ENCODE measurements around the gene GLIPR1L2.

GLIPR1L2 gene

DNA sequence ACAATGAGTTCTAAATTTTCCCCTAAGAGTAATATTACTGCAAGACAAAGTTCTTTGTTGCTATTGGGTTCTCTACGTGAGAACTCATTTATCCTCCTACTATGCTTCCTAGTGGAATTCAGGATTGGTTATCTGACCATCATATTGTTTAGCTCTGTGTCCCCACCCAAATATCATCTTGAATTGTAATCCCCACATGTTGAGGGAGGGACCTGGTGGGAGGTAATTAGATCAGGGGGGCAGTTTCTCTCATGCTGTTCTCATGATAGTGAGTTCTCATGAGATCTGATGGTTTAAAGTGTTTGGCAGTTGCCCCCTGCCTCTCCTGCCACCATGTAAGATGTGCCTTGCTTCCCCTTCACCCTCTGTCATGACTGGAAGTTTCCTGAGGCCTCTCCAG, 36.6 kb downstream of the GLIPR1L2 start:
- ATAC-seq: no peak

DNA sequence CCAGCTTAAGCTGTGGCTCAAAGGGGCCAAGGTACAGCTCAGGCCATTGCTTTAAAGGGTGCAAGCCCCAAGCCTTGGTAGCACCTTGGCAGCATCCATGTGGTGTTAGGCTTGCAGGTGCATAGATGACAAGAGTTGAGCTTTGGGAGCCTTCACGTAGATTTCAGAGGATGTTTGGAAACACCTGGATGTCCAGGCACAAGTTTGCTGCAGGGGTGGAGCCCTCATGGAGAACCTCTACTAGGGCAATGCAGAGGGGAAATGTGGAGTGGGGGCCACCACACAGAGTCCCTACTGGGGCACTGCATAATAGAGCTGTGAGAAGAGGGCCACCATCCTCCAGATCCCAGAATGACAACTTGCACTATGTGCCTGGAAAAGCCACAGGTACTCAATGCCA, 37.9 kb downstream of the GLIPR1L2 start:
- no peak for TF ChIP-seq SNAI2 (CRISPR knock-in tag; IDR thresholded peaks at IDR 0.05)
- ATAC-seq: no peak

More for the DNA sequence above, 36.6 kb downstream of the GLIPR1L2 start:
- TF ChIP-seq ZNF70 (CRISPR knock-in tag; IDR thresholded peaks at IDR 0.05): no peak
- no peak for TF ChIP-seq SNAI2 (CRISPR knock-in tag; IDR thresholded peaks at IDR 0.05)
- TF ChIP-seq OSR1 (CRISPR knock-in tag; IDR thresholded peaks at IDR 0.05): no peak

DNA sequence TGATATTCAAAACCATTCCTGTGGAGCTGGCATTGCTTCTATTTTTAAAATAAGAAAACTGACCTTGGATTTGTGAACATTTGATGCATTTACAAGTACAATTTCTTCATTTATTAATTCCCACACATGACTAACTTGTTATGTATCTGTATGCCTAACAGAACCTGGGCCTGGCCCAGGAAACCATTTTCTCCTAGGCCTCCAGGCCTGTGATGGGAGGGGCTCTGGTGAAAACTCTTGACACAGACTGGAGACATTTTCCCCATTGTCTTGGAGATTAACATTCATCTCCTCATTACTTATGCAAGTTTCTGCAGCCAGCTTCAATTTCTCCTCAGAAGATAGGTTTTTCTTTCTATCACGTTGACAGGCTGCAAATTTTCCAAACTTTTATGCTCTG, 42.0 kb downstream of the GLIPR1L2 start:
- TF ChIP-seq OSR1 (CRISPR knock-in tag; IDR thresholded peaks at IDR 0.05) (no peak), ZFP30 (CRISPR knock-in tag; IDR thresholded peaks at IDR 0.05) (no peak), CSDC2 (CRISPR knock-in tag; IDR thresholded peaks at IDR 0.05) (no peak)
- TF ChIP-seq, protein P1, sequence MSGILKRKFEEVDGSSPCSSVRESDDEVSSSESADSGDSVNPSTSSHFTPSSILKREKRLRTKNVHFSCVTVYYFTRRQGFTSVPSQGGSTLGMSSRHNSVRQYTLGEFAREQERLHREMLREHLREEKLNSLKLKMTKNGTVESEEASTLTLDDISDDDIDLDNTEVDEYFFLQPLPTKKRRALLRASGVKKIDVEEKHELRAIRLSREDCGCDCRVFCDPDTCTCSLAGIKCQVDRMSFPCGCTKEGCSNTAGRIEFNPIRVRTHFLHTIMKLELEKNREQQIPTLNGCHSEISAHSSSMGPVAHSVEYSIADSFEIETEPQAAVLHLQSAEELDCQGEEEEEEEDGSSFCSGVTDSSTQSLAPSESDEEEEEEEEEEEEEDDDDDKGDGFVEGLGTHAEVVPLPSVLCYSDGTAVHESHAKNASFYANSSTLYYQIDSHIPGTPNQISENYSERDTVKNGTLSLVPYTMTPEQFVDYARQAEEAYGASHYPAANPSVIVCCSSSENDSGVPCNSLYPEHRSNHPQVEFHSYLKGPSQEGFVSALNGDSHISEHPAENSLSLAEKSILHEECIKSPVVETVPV (CRISPR knock-in tag; IDR thresholded peaks at IDR 0.05): no peak
- TF ChIP-seq, protein P2, sequence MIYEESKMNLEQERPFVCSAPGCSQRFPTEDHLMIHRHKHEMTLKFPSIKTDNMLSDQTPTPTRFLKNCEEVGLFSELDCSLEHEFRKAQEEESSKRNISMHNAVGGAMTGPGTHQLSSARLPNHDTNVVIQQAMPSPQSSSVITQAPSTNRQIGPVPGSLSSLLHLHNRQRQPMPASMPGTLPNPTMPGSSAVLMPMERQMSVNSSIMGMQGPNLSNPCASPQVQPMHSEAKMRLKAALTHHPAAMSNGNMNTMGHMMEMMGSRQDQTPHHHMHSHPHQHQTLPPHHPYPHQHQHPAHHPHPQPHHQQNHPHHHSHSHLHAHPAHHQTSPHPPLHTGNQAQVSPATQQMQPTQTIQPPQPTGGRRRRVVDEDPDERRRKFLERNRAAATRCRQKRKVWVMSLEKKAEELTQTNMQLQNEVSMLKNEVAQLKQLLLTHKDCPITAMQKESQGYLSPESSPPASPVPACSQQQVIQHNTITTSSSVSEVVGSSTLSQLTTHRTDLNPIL (CRISPR knock-in tag; IDR thresholded peaks at IDR 0.05; ENCODE audit: low read depth): no peak
- no peak for ATAC-seq

DNA sequence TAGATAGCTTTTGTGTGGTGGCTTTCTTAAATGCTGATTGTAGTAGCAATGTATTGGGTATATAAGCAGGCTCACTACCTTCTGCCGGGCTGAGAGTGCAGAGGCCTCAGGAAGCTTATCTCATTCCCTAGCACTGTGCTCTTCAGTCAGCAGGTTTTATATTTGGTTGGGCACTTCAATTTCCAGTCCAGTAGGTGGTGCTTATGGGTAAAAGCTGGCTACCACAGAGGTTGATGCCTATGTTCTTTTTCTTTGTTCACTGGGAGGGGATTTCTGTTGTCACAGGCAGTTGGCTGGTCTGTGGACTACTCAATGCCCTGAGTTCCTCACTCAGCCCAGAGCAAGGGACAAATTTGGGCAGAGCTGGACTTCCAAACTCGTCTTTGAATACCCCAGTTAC, 46.7 kb downstream of the GLIPR1L2 start:
- TF ChIP-seq GLIS3 (CRISPR knock-in tag; IDR thresholded peaks at IDR 0.05) (no peak), ZC3H10 (CRISPR knock-in tag; IDR thresholded peaks at IDR 0.05) (no peak), ZNF565 (CRISPR knock-in tag; conservative IDR thresholded peaks at IDR 0.05; ENCODE audit: low read depth) (no peak), PPARA (CRISPR knock-in tag; IDR thresholded peaks at IDR 0.05; ENCODE audit: borderline replicate concordance) (no peak), BACH2 (CRISPR knock-in tag; IDR thresholded peaks at IDR 0.05; ENCODE audit: borderline replicate concordance) (no peak), ZFP30 (CRISPR knock-in tag; IDR thresholded peaks at IDR 0.05) (no peak), TOX (CRISPR knock-in tag; IDR thresholded peaks at IDR 0.05; ENCODE audit: borderline replicate concordance) (no peak), ZFP3 (CRISPR knock-in tag; IDR thresholded peaks at IDR 0.05) (no peak), SNAI2 (CRISPR knock-in tag; IDR thresholded peaks at IDR 0.05) (no peak), ARNTL (CRISPR knock-in tag; IDR thresholded peaks at IDR 0.05; ENCODE audit: borderline replicate concordance, low read depth) (no peak), TCF4 (CRISPR knock-in tag; IDR thresholded peaks at IDR 0.05; ENCODE audit: borderline replicate concordance) (no peak)
- TF ChIP-seq, protein P3, sequence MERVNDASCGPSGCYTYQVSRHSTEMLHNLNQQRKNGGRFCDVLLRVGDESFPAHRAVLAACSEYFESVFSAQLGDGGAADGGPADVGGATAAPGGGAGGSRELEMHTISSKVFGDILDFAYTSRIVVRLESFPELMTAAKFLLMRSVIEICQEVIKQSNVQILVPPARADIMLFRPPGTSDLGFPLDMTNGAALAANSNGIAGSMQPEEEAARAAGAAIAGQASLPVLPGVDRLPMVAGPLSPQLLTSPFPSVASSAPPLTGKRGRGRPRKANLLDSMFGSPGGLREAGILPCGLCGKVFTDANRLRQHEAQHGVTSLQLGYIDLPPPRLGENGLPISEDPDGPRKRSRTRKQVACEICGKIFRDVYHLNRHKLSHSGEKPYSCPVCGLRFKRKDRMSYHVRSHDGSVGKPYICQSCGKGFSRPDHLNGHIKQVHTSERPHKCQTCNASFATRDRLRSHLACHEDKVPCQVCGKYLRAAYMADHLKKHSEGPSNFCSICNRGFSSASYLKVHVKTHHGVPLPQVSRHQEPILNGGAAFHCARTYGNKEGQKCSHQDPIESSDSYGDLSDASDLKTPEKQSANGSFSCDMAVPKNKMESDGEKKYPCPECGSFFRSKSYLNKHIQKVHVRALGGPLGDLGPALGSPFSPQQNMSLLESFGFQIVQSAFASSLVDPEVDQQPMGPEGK (CRISPR knock-in tag; IDR thresholded peaks at IDR 0.05; ENCODE audit: borderline replicate concordance): no peak
- TF ChIP-seq, protein P2 (CRISPR knock-in tag; IDR thresholded peaks at IDR 0.05; ENCODE audit: low read depth): no peak
- TF ChIP-seq, protein P4, sequence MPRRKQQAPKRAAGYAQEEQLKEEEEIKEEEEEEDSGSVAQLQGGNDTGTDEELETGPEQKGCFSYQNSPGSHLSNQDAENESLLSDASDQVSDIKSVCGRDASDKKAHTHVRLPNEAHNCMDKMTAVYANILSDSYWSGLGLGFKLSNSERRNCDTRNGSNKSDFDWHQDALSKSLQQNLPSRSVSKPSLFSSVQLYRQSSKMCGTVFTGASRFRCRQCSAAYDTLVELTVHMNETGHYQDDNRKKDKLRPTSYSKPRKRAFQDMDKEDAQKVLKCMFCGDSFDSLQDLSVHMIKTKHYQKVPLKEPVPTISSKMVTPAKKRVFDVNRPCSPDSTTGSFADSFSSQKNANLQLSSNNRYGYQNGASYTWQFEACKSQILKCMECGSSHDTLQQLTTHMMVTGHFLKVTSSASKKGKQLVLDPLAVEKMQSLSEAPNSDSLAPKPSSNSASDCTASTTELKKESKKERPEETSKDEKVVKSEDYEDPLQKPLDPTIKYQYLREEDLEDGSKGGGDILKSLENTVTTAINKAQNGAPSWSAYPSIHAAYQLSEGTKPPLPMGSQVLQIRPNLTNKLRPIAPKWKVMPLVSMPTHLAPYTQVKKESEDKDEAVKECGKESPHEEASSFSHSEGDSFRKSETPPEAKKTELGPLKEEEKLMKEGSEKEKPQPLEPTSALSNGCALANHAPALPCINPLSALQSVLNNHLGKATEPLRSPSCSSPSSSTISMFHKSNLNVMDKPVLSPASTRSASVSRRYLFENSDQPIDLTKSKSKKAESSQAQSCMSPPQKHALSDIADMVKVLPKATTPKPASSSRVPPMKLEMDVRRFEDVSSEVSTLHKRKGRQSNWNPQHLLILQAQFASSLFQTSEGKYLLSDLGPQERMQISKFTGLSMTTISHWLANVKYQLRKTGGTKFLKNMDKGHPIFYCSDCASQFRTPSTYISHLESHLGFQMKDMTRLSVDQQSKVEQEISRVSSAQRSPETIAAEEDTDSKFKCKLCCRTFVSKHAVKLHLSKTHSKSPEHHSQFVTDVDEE (CRISPR knock-in tag; IDR thresholded peaks at IDR 0.05): no peak
- no peak for ATAC-seq

All from SK-N-SH treated with all-trans-retinoic acid at 6 μM for 48 hours (cell line).